Measurements from ENCODE around the gene HDAC3.
"Not testable (repeated sequence)": the region's sequence is repeated elsewhere in the genome, so short reads cannot be mapped to it uniquely, and the experiment has no call there.

The HDAC3 gene

DNA sequence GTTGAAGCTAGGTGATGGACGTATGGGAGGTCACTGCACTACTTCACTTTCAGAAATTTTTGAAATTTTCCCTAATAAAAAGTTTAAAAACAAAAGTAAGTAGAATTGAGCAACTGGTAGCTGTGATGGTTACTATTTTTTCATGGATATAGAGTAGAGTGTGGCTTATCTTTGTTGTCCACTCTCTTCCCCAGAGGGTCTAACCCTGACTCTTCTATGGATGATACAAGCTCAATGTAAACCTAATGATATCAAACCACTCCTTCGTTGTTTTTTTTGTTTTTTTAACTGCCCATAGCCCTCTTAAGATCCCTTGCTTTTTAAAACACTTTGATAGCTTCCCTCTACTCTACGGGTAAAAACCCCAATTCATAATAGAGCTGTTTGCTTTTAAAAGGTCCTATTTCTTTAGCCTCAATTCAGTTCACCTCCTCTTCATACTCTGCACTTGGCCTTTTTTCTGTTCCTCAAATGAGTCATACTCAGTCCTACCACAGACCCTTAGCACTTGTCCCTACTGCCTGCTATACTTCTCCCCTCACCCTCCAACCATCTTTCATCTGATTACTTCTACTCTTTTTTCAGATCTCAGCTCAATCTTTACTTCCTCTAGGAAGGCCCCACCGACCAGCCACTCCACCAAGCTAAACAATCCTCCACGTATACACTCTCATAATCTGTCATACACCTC is 2.6 kb downstream of the HDAC3 start:
- no peak for DNase-seq

DNA sequence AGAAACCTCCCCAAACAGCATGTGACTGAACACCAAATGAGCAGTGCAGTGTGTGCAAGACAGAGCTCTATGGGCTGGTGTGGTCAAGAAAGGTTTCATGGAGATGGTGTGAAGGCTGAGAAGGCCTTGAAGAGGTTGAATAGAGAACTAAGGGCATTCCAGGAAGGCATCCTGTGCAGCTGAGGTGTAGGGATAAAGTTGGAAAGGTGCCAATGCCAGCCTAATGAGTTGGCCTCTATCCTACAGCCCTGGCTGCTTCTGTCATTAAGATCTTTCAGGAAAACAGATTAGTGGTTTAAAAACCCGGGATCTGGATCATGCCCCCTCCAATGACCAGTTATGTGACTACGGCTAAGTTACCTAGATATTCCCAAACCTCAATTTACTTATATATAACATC is 4.0 kb downstream of the HDAC3 start:
- DNase-seq: no peak

DNA sequence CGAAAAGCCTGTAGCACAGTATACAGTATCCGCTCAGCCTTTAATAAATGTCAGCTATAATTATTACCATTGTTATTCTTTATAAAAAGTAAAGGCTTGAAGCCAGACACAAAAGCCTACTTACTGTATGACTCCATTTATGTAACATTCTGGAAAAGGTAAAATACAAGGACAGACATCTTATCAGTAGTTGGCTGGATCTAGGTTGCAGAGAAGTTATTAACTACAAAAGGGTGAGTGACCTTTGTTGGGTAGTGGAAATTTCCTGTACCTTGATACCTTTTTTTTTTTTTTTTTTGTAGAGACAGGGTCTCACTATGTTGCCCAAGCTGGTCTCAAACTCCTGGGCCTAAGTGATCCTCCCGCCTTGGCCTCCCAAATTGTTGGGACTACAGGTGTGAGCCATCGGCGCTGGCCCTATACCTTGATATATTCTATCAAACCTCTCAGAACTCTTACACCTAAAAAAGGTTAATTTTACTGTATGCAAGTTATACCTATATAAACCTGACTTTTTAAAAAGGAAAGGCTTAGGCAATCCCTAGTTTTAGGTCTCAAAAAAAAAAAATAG is 6.0 kb downstream of the HDAC3 start:
- no peak for DNase-seq

DNA sequence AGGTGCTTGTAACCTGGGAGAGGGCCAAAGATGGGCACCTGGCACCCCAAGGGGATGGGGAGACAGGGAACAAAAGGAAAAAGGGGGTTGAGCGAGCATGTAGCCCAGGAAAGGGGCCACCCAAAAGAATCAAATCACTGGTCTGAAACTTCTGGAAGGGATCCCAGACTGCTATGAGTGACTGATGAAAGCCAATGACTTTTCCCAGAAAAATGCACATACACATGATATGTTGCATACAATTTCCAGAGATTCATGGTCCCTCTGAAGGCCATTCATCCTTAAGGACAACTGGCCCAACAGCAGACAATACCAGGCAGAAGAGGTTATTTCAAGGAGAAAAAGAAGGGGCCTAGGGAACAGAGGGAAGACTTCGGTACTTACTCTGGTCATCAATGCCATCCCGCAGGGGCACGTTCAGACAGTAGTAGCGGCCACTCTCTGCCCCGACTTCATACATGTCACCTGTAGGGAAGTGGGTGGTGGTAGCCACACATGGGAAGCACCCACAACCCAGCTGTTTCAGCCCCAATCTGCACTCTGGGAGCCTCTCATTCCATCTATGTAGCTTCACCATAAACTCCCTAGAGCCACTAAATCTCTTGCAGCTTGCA is 8.4 kb downstream of the HDAC3 start:
- no peak for DNase-seq

DNA sequence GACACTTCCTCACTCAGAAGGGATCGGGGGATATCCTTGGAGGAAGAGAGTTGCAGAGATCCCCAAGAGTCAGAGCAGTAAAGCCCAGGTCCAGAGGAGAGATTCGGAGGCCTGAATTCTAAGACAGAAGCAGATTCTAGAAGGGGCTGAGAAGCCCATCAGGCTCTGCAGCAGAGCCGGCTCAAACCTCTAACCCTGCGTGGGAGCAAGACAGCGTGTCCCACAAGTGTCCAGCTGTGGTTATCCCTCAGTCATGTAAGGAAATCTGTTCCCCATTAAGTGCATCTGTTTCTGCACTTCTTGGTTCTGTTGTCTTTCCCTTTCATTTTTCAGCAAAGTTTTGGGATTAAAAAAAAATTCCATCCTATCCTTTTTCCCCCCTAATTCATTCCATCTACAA is 13.0 kb downstream of the HDAC3 start:
- no peak for DNase-seq

DNA sequence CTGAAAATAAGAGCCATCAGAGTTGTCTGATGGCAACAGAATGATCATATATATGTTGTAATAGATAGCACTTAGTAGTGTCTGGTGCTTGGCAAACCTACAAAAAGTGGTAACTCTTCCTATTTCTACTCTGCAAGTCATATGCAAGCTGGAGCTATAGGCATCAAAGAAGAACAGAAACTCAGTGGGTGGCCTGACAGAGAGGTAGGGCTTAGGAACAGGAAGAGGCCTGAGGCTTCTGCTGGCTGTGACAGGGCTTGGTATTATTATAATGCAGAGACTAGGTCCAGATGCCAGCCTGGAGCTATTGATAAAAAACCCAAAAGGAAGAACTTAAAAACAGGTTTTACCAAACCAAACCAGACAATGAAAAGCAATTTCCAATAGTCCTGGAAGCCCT is 13.5 kb downstream of the HDAC3 start:
- DNase-seq: no peak

DNA sequence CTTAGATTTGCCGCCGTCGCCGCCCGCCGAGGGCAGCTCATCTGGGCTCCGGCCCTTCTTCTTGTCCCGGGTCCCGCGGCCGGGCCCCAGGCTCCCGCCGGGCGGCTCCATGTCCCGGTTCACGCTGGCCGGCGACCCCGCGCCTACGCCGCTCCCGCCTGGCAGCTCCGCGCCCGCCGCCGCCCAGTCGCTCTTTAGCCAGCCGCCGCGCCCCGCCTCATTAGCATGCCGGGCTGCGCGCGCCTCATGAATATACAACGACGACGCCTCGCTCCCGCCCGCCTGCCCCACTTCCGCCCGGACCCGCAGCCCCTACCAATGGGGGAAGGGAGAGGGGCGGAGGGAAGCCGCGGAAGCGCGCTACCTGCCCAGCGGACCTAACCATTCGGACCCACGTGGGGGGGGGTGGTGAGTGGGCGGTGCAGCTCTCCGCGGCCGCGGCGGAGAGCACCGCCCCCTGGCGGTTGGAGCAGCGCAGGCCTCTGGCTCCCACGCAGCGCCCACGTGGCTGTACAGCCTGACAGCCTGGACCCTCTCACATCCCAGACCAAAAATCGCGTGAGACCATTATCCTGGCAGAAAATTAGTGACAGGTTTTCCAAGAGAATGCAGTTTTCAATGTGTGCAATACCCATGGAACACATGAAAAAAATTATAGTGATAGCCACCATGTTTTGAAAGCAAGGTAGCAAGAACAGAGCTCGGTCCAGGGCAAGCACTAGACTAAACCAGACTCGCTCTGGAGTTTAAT is 17.7 kb downstream of the HDAC3 start, which contains the start of gene DIAPH1:
DIAPH1 (minus strand) TSS at position 197 of the 751 bp plus-strand sequence; CDS start at position 111, 86 bp downstream.
- peak; percentile 99 for DNase-seq

DNA sequence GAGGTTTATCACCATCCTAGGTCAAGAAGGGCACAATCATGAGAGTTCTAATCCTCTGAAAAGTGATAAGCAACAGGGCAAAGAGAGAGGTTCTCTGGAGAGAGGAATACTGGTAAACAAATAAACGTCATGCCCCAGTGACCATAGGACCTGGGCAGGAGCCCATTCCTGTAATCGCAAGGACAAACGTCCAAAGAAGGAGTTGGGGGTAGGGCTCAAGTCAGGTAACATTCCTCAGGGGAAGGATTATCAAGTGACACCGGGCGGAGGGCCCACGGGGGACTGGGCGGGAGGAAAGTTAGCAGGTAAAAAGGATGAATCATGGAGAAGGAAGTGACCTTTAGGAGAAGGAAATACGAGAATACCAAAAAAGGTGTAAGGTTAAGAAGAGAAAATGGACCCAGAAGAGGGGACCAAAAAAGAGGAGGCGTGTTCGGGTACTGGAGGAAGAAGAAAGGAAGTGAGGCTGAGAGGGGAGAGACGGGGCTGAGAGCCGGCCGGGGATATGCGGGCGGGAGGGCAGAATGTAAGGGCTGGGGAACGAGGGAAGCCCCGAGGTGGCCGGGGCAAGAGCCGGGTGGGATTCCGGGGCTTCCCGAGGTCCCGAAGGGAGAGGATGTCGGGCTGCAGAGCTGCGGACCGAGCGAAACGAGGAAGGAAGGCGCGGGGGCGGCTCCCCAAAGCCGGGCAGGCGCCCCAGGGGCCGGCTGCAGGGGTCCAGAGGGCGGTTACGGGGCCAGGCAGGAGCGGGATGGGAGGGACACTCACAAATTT is 18.4 kb downstream of the HDAC3 start:
- DNase-seq: peak; percentile 41

DNA sequence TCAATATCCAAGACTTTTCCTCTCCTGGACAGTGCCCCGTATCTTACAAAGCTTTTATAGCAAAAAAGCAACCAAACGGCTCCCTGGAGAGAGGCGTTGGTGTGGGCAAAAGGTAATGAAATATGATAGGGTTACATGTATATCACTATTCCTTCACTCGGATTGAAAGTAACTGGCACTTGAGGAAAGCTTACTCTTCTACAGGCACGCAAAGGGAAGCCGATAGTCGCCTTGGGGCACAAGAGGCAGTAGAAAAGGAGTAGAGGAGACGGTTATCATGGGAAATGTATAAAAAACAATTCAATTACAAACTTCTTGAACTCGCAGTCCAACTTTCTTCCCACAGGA is 19.0 kb downstream of the HDAC3 start:
- no peak for DNase-seq

DNA sequence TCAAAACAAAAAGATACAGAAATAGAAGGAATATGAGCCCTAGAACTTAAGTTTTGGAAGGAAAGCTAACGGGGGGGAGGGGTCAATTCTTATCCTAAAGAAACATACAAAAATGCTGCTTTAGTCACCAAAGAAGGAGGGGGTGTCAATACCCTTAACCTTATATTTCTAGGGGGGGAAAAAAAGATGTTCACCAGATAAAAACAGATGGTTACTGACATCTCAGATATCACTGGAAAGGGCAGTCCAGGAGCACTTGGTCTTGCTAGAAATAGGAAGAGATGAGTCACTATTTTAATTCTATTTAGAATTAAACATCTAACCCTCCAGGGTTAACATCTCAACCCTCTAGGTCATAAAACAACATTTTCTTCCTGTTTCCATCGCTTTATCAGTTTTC is 19.5 kb downstream of the HDAC3 start:
- DNase-seq: no peak

DNA sequence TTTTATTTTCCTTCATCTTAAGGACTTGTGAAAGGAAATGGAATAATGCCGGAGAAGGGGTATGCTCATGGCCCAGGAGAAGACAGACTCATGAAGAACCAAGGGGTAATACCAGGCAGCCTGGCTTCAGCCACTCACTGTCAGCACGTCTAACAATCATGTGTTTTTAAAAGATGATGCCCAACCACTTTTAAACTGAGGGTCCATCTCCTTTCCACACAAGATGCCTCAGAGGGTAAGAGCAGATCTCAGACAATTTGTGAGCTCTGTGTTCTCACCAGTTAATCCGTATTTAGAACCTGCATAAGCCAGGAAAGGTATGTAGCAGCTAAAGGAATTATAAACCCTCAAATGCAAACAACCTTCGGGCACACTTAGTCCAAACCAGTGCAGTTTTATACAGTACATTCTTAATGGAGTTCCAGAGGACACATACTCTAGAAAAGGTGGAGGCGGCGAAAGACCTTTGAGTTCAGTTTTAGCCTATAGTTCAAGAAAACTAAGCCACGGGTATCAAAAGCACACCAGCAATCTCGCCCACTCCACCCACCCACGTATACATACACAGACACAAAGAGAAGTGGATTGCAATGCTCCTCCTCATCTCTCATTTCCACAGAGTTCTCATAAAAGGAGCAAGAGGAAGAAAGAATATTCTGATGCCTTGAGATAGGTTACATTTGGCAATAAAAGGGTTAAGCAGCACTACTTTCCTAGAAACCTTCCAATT is 20.5 kb downstream of the HDAC3 start:
- DNase-seq: peak; percentile 44

DNA sequence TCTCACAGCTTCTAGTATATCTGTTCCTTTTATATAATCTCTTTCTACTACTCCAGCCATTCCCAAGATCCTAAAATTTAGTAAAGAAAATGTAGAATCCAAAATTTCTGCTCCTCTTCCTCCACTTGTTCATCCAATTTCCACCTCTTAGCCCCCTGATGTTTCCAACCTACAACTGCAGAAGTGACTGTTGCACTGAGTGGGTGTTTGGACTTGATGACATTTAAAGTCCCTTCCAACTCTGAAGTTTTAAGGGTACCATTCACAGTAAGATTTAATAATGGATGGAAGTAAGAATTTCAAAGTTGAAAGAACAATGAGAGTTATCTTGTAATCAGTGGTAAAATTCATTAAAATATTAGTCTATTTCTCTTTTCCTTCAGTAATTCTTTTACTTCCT is 23.3 kb downstream of the HDAC3 start:
- no peak for DNase-seq

DNA sequence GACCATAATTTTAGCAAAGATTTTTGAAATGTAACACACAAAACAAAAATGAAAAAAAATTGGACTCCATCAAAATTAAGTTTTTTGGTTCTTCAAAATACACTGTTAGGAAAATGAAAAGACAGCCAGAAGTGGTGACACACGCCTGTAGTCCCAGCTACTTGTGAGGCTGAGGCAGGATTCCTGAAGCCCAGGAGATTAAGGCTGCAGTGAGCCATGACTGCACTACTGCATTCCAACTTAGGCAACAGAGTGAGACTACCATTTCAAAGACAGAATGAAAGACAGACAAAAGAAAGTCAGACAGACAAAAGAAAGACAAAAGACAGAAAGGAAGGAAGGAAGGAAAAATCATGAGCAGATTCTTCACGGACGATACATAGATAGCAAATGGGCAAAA is 25.4 kb downstream of the HDAC3 start:
- DNase-seq: no peak

DNA sequence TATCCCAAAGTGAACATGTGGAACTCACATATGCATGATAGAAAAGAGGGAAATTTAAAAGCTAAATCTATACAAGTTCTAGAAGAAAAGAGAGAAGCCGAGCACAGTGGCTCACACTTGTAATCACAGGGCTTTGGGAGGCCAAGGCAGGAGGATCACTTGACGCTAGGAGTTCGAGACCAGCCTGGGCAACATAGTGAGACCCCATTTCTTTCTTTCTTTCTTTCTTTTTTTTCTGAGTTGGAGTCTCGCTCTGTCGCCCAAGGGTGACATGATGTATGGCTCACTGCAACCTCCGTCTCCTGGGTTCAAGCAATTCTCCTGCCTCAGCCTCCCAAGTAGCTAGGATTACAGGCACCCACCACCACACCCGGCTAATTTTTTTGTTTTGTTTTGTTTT is 26.7 kb downstream of the HDAC3 start:
- not testable (repeated sequence) for DNase-seq

DNA sequence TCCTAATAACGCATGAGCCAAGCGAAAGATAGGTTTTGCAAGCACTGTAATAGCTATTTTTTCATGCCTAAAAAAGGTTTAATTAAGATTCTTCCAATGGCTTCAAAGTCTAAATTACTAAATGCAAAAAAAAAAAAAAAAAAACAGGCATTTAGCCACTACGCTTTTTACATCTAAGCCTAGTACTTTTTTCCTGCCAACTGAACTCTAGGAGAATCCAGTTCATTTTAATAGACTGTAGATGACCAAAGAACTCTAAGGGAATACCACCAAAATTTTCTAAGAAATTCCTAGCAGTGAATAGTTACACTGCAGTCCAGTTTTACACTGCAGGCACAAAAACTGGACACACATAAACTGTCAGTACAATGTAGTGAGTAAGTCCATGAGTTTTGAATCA is 27.6 kb downstream of the HDAC3 start:
- DNase-seq: no peak

DNA sequence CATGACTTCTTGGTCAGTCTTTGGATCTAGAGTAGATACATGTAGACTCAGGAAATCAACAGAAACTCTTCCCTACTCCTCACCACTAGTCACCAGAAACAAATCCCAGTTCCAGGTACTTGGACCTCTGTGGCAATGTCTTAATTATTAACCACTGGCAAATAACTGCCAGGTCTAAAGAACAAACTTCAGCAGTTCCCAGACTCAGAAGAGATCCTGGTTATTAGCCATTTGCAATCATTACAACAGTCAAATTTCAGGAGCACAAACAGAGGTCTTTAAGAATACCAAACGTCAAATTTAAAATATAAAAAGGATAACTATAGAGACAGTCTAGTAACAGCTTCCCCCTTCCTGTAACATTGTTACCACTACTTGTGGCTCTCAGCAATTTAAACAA is 28.1 kb downstream of the HDAC3 start:
- DNase-seq: no peak

DNA sequence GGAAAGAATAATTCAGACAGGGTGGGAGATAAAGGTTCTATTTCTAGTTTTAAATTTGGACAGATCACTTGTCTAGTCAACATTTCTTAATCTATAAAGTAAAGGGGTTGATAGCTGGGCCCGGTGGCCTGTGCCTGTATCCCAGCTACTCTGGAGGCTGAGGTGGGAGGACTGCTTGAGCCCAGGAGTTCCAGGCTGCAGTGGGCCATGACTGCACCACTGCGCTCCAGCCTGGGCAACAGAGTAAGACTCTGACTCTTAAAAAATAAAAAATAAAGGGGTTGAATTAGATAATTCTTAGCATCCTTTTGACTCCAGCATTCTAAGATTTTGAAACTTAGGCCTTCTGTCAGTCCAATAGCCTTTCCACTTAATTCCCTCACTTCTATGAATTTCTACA is 28.6 kb downstream of the HDAC3 start:
- no peak for DNase-seq

DNA sequence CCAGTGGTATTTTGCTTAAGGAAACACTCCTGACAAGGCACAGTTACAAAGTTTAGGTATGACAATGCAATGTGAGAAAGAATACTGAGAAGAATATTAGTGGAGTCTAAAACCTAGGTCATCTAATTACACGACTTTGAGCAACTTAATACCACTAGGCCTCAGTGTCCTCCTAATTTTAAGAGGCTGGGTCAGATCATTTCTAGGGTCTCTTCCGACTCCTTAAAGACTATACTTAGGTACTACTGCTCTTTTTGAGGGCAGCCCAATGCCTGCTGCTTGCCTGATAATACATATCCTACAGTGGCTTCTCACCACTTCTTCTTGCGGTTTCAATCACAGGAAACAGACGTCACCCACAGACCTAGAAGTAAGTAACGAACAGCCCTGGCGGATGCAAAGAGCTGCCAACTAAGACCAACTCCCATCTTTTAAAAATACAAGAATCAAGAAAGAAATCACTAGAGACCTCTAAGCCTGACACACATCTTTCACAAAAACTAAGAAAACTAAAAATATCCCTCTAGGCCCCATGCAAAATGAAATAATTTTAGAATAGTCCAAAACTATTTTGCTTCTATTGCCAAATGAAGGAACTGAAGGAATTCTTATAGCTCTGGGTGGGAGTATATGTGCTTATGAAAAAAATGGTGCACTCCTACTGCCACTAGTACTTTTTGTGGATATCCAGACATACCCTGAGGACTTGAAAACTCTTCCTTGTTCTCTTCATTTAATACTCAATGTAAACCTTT is 30.9 kb downstream of the HDAC3 start:
- DNase-seq: peak; percentile 61

DNA sequence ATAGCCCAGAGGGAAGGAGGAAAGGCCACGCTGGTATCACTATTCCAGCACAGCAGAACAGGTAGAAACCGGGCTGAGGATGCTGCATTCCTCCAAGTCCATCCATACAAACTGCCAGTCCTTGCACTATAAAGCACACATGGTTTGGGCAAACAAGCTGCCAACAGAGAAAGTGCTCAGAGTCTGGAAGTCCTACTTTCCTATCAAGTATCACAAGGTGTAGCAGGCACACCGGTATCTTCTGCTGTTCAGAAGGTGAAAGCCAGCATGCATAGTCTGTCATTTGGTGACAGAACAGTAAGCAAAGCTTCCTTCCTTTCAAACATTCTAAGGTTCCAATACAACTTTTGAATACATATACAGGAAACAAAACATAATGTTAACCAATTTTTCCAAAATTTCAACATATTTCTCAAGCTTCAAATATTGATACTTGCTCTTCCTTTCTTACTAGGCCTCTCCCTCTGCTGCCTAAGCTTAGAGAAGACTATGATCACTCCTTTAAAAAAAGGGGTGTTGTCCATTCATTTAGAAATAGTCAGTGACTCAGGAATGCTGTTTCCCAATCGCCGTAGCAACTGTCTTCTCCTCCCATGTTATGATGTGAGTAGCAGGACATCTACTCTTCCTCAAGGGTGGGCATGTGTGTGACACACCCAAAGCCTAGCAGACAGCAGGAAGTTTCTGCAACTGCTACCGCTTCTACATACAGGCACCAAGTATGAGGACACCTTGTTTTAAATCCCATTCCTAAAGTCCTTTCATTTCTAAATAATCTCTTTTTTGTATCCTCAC is 32.5 kb downstream of the HDAC3 start:
- no peak for DNase-seq

DNA sequence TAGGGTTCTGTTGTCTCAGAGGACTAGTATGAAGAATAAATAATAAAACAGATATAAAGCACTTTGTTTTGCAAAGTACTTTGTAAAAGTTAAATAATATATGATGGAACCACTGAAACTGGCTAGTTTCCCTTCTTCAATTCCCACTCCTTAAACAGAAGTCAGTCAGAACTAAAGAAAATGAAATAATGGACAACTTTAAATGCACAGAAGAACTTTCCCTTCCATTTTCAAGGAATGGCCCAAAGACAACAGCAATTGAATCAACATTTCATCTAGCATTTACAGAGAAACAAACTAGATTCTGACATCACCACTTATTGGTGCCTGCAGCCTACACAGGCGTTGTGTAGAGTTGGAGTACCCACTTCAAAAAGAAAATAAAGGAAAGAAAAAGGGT is 34.0 kb downstream of the HDAC3 start:
- no peak for DNase-seq
